ENCODE data around the gene TAS1R3. TPM values are rescaled to one million over a fixed set of nuclear protein-coding genes. Genes with fewer than 3 reads are reported as not detected.

The TAS1R3 gene
- total and polyA plus RNA-seq, 2 of the 4 experiments (the other 2 are of a cell fraction) = under 0.01 to 0.05 TPM

DNA sequence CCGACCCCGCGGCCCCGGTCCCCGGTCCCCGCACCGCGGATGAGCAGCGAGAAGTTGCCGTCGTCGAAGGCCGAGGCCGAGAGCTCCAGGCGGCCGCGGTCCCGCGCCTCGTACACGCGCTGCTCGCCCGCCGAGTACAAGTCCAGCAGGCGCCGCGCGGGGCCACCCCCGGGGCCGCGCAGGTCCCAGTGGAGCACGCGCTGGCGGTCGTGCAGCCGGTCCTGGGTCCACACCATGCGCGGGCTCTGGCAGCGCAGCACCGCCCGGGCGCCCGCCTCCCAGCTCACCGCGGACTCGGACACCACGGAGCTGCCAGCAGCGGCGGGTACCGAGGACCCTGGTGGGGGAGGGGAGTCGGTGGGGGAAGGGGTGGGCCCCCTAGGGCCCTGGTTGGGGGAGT, 24.3 kb downstream of the TAS1R3 start:
- no peak overlapping the region for H4K8ac ChIP-seq (ENCODE audit: low read depth in 2 of 2, low read length in 2 of 2)
- no peaks in the 10 kb centered on the region for H3K9me1 ChIP-seq (ENCODE audit: insufficient read depth, low read length)
- H4K20me1 ChIP-seq (ENCODE audit: insufficient read depth, low read length) = peaks cover 55% of the 10 kb centered on the region
- H3K27ac ChIP-seq (ENCODE audit: insufficient read depth, low read length) = peak overlapping the region; percentile 22; the same call in 1 of the 2 replicates
- no peaks in the 10 kb centered on the region for H3K27me3 ChIP-seq (ENCODE audit: control insufficient read depth, insufficient read depth, low read length)
- peak overlapping the region; percentile 58 for H2AFZ ChIP-seq (replicated peaks; ENCODE audit: low read length, poor library complexity)
- no peak overlapping the region for H2BK120ac ChIP-seq (ENCODE audit: low read depth, low read length)
- DNase-seq (peak; percentile 35), ATAC-seq (ENCODE audit: low read depth) (no peak)
- H3K4me2 ChIP-seq (ENCODE audit: low read depth, low read length) = no peak overlapping the region
- 1% methylated on average over 18 of the region's 52 CpGs; no CpG with 5 or more reads in 1 of the 2 experiments for WGBS, 2 experiments (ENCODE audit: extremely low coverage in 2 of 2, insufficient read length in 1 of 2)
- no peak overlapping the region for H2BK15ac ChIP-seq (ENCODE audit: low read depth, low read length)
- no peak overlapping the region for H3K23ac ChIP-seq (ENCODE audit: low read depth, low read length)
- no peak overlapping the region for H3K4ac ChIP-seq (ENCODE audit: low read depth, low read length)
- intact Hi-C loops (cut with micrococcal nuclease) = loop anchor here (5.0 kb wide), 1 partner anchor 48 kb away; the partner anchor contains the start of genes ACAP3 and PUSL1
- H2AK9ac ChIP-seq (replicated peaks; ENCODE audit: low read depth, low read length, poor library complexity) = peak overlapping the region; percentile 55
- no peaks in the 10 kb centered on the region for H3K9me3 ChIP-seq (ENCODE audit: control insufficient read depth, insufficient read depth, low read length)
- H3K18ac ChIP-seq (ENCODE audit: low read depth, low read length) = no peak overlapping the region
- H3K14ac ChIP-seq (replicated peaks; ENCODE audit: low read depth, low read length) = no peak overlapping the region
- no peak overlapping the region for H3K9ac ChIP-seq (ENCODE audit: low read depth, low read length)
- H2BK5ac ChIP-seq (ENCODE audit: low read depth, low read length, poor library complexity, severe bottlenecking) = peak overlapping the region; percentile 18
- peaks cover 8 to 24% of the 10 kb centered on the region in 2 experiments; a peak in 3 of 4 replicates for H3K79me1 ChIP-seq (ENCODE audit: low read depth in 1 of 2, low read length in 2 of 2)
- peak overlapping the region; percentile 35 for H3K4me3 ChIP-seq (ENCODE audit: insufficient read depth, low read depth, low read length)
- H2AK5ac ChIP-seq (ENCODE audit: low read depth, low read length) = no peak overlapping the region
- ChIA-PET CTCF (no interaction called here), POLR2A (ENCODE audit: unreplicated experiment) (no interaction called here)
- H4K91ac ChIP-seq (ENCODE audit: insufficient read depth, low read depth, low read length) = no peak overlapping the region
- H3K4me1 ChIP-seq (ENCODE audit: control insufficient read depth, insufficient read depth, low read length) = peaks cover 38% of the 10 kb centered on the region
- H3K56ac ChIP-seq (ENCODE audit: extremely low read depth, insufficient read depth, low read length) = no peak overlapping the region
- H4K5ac ChIP-seq (ENCODE audit: low read depth, low read length) = no peak overlapping the region
- in situ Hi-C loops (cut with MboI; ENCODE audit: low sequenced_read_pairs) = no loop called here
- TF ChIP-seq RFX5 (IDR thresholded peaks at IDR 0.05; ENCODE audit: low read depth, low read length) (no peak), MAZ (IDR thresholded peaks at IDR 0.05; ENCODE audit: borderline replicate concordance, low read depth, low read length) (peak; percentile 30; the same call in 1 of the 2 replicates), MXI1 (IDR thresholded peaks at IDR 0.05; ENCODE audit: borderline replicate concordance, low read depth, low read length) (peak; percentile 51; the same call in 1 of the 2 replicates)
- TF ChIP-seq, protein P1, sequence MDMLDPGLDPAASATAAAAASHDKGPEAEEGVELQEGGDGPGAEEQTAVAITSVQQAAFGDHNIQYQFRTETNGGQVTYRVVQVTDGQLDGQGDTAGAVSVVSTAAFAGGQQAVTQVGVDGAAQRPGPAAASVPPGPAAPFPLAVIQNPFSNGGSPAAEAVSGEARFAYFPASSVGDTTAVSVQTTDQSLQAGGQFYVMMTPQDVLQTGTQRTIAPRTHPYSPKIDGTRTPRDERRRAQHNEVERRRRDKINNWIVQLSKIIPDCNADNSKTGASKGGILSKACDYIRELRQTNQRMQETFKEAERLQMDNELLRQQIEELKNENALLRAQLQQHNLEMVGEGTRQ (IDR thresholded peaks at IDR 0.05; ENCODE audit: low read depth, low read length) = no peak
- no TSS peak for BruUV-seq (replicated peaks)
- H3K36me3 ChIP-seq (ENCODE audit: control insufficient read depth, insufficient read depth, low read length) = peaks cover 39% of the 10 kb centered on the region
- dilution Hi-C loops (cut with HindIII; ENCODE audit: low sequenced_read_pairs, unreplicated experiment) = no loop called here
- no peak overlapping the region for H2BK20ac ChIP-seq (ENCODE audit: low read depth, low read length)
